HCT116 (cell line): Measurements from ENCODE around the gene ANTXRL. TPM values are rescaled to one million over a fixed set of nuclear protein-coding genes. Genes with fewer than 3 reads are reported as not detected.
"Not testable (repeated sequence)": the region's sequence is repeated elsewhere in the genome, so short reads cannot be mapped to it uniquely, and the experiment has no call there.

ENCODE experiments used
- ATAC-seq: fragments of 200-7000 bp; cut with Tn5 transposase; 2 replicates; pipeline ENCODE4 v1.9.1; 2020; ENCODE audit warnings: mild to moderate bottlenecking, moderate library complexity
- BruUV-seq: library from RNA; stranded (reverse); fragments of 400-500 nt; replicated peaks from 2 replicates; lab custom pipeline; 2021; lab: Mats Ljungman, UMichigan
- CTCF ChIA-PET: fragments of 300-600 bp; sonication (Branson Sonifier 250); formaldehyde crosslinking; loops from one replicate; lab custom pipeline; 2021; ENCODE audit warnings: antibody characterized with exemption; lab: Charles Lee
- POLR2A ChIA-PET: fragments of 300-600, 350-600 bp; sonication (Branson Sonifier 250); formaldehyde crosslinking; loops from one replicate; lab custom pipeline; 2021; ENCODE audit warnings: antibody characterized with exemption; lab: Charles Lee
- RAD21 ChIA-PET, 2 experiments: fragments of 300-600 bp; sonication (Branson Sonifier 250); formaldehyde crosslinking; loops; one replicate each; lab custom pipeline; 2023; ENCODE audit warnings: low total read pairs in 2 of 2; ENCODE audit not compliant: uncharacterized antibody in 2 of 2, unreplicated experiment in 2 of 2, low non-redundant PET in 1 of 2; lab: Charles Lee
- DNase-seq: peaks from one replicate; pipeline ENCODE4 v3.0.0-alpha.2; 2010; ENCODE audit warnings: low read depth, low spot score
- H2AFZ ChIP-seq: fragments of 200-600 bp; shearing (Covaris generic), sonication (generic); 2 replicates; pipeline ENCODE4 v1.6.1; 2017; ENCODE audit warnings: low read depth, mixed run types, mixed read lengths, antibody characterized with exemption, low read length; ENCODE audit not compliant: poor library complexity, severe bottlenecking
- H3K27ac ChIP-seq: 2 replicates; pipeline ENCODE4 v1.5.1; 2012; ENCODE audit warnings: low read depth, low read length
- H3K27me3 ChIP-seq: fragments of 200-600 bp; sonication (generic); 2 replicates; pipeline ENCODE4 v1.6.1; 2016; ENCODE audit warnings: mixed run types, low read length, mixed read lengths; ENCODE audit not compliant: insufficient read depth
- H3K36me3 ChIP-seq, 2 experiments: fragments of 200-500 bp in 1 of 2; fragments of 200-600 bp in 1 of 2; sonication (Bioruptor generic) in 1 of 2; sonication (generic) in 1 of 2; 2 replicates each; pipeline versions ENCODE4 v1.5.1 to v1.6.1; 2014 to 2016; ENCODE audit warnings: low read length in 2 of 2, inconsistent platforms in 1 of 2, mixed read lengths in 1 of 2, mixed run types in 1 of 2; ENCODE audit not compliant: insufficient read depth in 2 of 2, control insufficient read depth in 1 of 2
- H3K4me1 ChIP-seq, 2 experiments: fragments of 200-600 bp in 1 of 2; sonication (generic) in 1 of 2; 2 replicates each; pipeline versions ENCODE4 v1.5.1 to v1.6.1; 2012 to 2017; ENCODE audit warnings: low read length in 2 of 2, inconsistent platforms in 1 of 2, mild to moderate bottlenecking in 1 of 2, mixed read lengths in 1 of 2, mixed run types in 1 of 2, moderate library complexity in 1 of 2; ENCODE audit not compliant: insufficient read depth in 2 of 2, control insufficient read depth in 1 of 2
- H3K4me2 ChIP-seq: fragments of 200-600 bp; sonication (generic); 2 replicates; pipeline ENCODE4 v1.6.1; 2017; ENCODE audit warnings: mixed run types, low read length, mixed read lengths
- H3K4me3 ChIP-seq, 2 experiments: fragments of 200-600 bp in 1 of 2; sonication (generic) in 1 of 2; replicated peaks in 1 of 2; 2 replicates each; pipeline ENCODE4 v1.5.1; 2011 to 2016; ENCODE audit warnings: low read length in 2 of 2, control low read depth in 1 of 2, low read depth in 1 of 2, mild to moderate bottlenecking in 1 of 2, mixed read lengths in 1 of 2, mixed run types in 1 of 2
- H3K79me2 ChIP-seq: fragments of 200-600 bp; sonication (generic); 2 replicates; pipeline ENCODE4 v1.6.1; 2017; ENCODE audit warnings: mild to moderate bottlenecking, mixed run types, low read length, moderate library complexity, mixed read lengths; ENCODE audit not compliant: insufficient read depth
- H3K9ac ChIP-seq: fragments of 200-600 bp; sonication (generic); 2 replicates; pipeline ENCODE4 v1.6.1; 2016; ENCODE audit warnings: low read length, mixed read lengths
- H3K9me2 ChIP-seq: fragments of 200-600 bp; sonication (generic), shearing (Covaris generic); 2 replicates; pipeline ENCODE4 v1.6.1; 2017; ENCODE audit warnings: mixed run types, mild to moderate bottlenecking, moderate library complexity; ENCODE audit not compliant: insufficient read depth
- H3K9me3 ChIP-seq, 2 experiments: fragments of 200-500 bp in 1 of 2; fragments of 200-600 bp in 1 of 2; sonication (Bioruptor generic) in 1 of 2; sonication (generic) in 1 of 2; 2 replicates each; pipeline ENCODE4 v1.6.1; 2014 to 2017; ENCODE audit warnings: low read length in 2 of 2, mixed read lengths in 2 of 2, inconsistent platforms in 1 of 2, low read depth in 1 of 2, mild to moderate bottlenecking in 1 of 2, mixed run types in 1 of 2, moderate library complexity in 1 of 2; ENCODE audit not compliant: control insufficient read depth in 1 of 2, insufficient read depth in 1 of 2
- H4K20me1 ChIP-seq: fragments of 200-600 bp; sonication (generic), shearing (Covaris generic); 2 replicates; pipeline ENCODE4 v1.6.1; 2017; ENCODE audit warnings: mixed run types, mild to moderate bottlenecking, moderate library complexity; ENCODE audit not compliant: insufficient read depth
- ATF3 ChIP-seq: IDR thresholded peaks from 2 replicates; pipeline ENCODE4 v1.6.1; 2012
- CBX3 ChIP-seq: IDR thresholded peaks from 2 replicates; pipeline ENCODE4 v1.6.1; 2012; ENCODE audit warnings: low read depth
- CEBPB ChIP-seq: IDR thresholded peaks from 2 replicates; pipeline ENCODE4 v1.6.1; 2012; ENCODE audit warnings: low read depth
- CTCF ChIP-seq, 3 experiments: fragments of 200-600 bp in 1 of 3; sonication (generic) in 1 of 3; IDR thresholded peaks in 2 of 3; conservative IDR thresholded peaks in 1 of 3; 2 replicates each; pipeline ENCODE4 v1.5.1; 2012 to 2017; ENCODE audit warnings: low read depth in 2 of 3, low read length in 2 of 3, antibody characterized with exemption in 1 of 3, borderline replicate concordance in 1 of 3, control low read depth in 1 of 3, mild to moderate bottlenecking in 1 of 3, mixed read lengths in 1 of 3, mixed run types in 1 of 3, moderate library complexity in 1 of 3; ENCODE audit not compliant: insufficient read depth in 1 of 3
- ELF1 ChIP-seq: IDR thresholded peaks from 2 replicates; pipeline ENCODE4 v1.6.1; 2012; ENCODE audit warnings: low read depth, borderline replicate concordance
- POLR2A ChIP-seq: IDR thresholded peaks from 2 replicates; pipeline ENCODE4 v1.7.0; 2011; ENCODE audit warnings: borderline replicate concordance; ENCODE audit not compliant: insufficient read depth, insufficient read length; ENCODE audit errors: extremely low read depth
- SIN3A ChIP-seq: IDR thresholded peaks from 2 replicates; pipeline ENCODE4 v1.6.1; 2012; ENCODE audit warnings: low read depth
- SP1 ChIP-seq: IDR thresholded peaks from 2 replicates; pipeline ENCODE4 v1.6.1; 2012; ENCODE audit warnings: low read depth
- TCF7L2 ChIP-seq: IDR thresholded peaks from 2 replicates; pipeline ENCODE4 v1.7.0; 2011; ENCODE audit warnings: borderline replicate concordance, inconsistent platforms; ENCODE audit not compliant: insufficient read depth, insufficient read length; ENCODE audit errors: extremely low read depth
- ZFX ChIP-seq: fragments of 450-650 bp; IDR thresholded peaks from 2 replicates; pipeline ENCODE4 v1.6.1; 2017
- ZNF274 ChIP-seq: fragments of 200-500 bp; sonication (Bioruptor generic); IDR thresholded peaks from 2 replicates; pipeline ENCODE4 v1.6.1; 2014; ENCODE audit warnings: mild to moderate bottlenecking, low read depth, low read length, inconsistent platforms
- intact Hi-C: fragments of 100-400 bp; cut with micrococcal nuclease; formaldehyde crosslinking; loops from 2 replicates; pipeline ENCODE4 v1.10.0; 2022
- total RNA-seq: library from RNA; stranded (reverse); gene quantifications from one replicate; pipeline ENCODE4 v1.2.1, GENCODE V29; 2021; ENCODE audit not compliant: unreplicated experiment

ANTXRL gene
- total RNA-seq, 1 experiment from 2014 or later: not detected

- H3K79me2 ChIP-seq, H3K9me2 ChIP-seq, intact Hi-C loops, ATAC-seq, H2AFZ ChIP-seq, BruUV-seq, DNase-seq, H3K27ac ChIP-seq, CTCF ChIA-PET, H3K9ac ChIP-seq, H3K4me1 ChIP-seq, H3K27me3 ChIP-seq, H4K20me1 ChIP-seq, H3K9me3 ChIP-seq, POLR2A ChIA-PET, H3K36me3 ChIP-seq, RAD21 ChIA-PET, H3K4me3 ChIP-seq, H3K4me2 ChIP-seq: not testable (repeated sequence)
Observed at GRCh38 chr10:46271795-46272499, 14.8 kb upstream of the ANTXRL start.

GRCh38 chr10:46272863-46273415 is 13.9 kb upstream of the ANTXRL start:
- no peaks in the 10 kb centered on the region for H3K4me1 ChIP-seq
- H3K4me2 ChIP-seq: no peak overlapping the region
- TF ChIP-seq CEBPB (no peak), POLR2A (no peak), SIN3A (no peak), CTCF (IDR thresholded peaks at IDR 0.05 in 2 of 3, conservative IDR thresholded peaks at IDR 0.05 in 1 of 3; ENCODE audit: borderline replicate concordance in 1 of 3, insufficient read depth in 1 of 3, low read depth in 2 of 3, low read length in 2 of 3) (no peak), ELF1 (no peak), ATF3 (no peak), ZFX (no peak), CBX3 (no peak), TCF7L2 (no peak), ZNF274 (no peak), SP1 (no peak)
- H3K79me2 ChIP-seq: no peaks in the 10 kb centered on the region
- H3K9me3 ChIP-seq: no peaks in the 10 kb centered on the region
- H4K20me1 ChIP-seq: no peaks in the 10 kb centered on the region
- H3K4me3 ChIP-seq: no peak overlapping the region
- no peak overlapping the region for H3K9ac ChIP-seq
- no peaks in the 10 kb centered on the region for H3K27me3 ChIP-seq
- no TSS peak for BruUV-seq
- CTCF ChIA-PET: no interaction called here
- H3K9me2 ChIP-seq: no peaks in the 10 kb centered on the region
- H2AFZ ChIP-seq: no peak overlapping the region
- POLR2A ChIA-PET: no interaction called here
- no peak for DNase-seq
- intact Hi-C loops: no loop called here
- no peak overlapping the region for H3K27ac ChIP-seq
- RAD21 ChIA-PET: no interaction called here
- H3K36me3 ChIP-seq: no peaks in the 10 kb centered on the region
- no peak for ATAC-seq
